ENCODE data around the gene OPRL1.
"Not testable (repeated sequence)": the region's sequence is repeated elsewhere in the genome, so short reads cannot be mapped to it uniquely, and the experiment has no call there.

OPRL1 gene

DNA sequence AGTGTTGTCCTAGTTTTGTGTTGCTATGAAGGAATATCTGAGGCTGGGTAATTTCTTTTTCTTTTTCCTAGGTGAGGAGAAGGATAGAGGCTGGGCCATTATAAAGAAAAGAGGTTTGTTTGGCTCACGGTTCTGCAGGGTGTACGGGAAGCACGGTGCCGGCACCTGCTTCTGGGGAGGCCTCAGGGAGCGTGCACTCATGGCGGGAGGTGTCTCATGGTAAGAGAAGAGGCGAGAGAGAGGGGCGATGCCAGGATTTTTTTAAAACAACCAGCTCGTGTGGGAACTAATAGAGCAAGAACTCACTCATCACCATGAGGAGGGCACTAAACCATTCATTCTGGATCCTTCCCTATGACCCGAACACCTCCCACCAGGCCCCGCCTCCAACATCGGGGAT lies 41.7 kb downstream of the OPRL1 start:
- DNase-seq: no peak

DNA sequence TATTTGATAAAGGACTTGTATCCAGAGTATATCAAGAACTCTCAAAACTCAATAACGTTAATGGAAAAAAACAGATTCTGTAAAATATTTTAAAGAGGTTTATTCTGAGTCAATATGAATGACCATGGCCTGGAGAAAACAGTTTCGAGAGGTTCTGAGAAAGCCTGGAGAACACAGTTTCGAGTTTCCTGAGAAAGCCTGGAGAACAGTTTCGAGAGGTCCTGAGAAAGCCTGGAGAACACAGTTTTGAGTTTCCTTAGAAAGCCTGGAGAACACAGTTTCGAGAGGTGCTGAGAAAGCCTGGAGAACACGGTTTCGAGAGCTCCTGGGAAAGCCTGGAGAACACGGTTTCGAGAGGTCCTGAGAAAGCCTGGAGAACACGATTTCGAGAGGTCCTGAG lies 43.0 kb downstream of the OPRL1 start:
- not testable (repeated sequence) for DNase-seq

DNA sequence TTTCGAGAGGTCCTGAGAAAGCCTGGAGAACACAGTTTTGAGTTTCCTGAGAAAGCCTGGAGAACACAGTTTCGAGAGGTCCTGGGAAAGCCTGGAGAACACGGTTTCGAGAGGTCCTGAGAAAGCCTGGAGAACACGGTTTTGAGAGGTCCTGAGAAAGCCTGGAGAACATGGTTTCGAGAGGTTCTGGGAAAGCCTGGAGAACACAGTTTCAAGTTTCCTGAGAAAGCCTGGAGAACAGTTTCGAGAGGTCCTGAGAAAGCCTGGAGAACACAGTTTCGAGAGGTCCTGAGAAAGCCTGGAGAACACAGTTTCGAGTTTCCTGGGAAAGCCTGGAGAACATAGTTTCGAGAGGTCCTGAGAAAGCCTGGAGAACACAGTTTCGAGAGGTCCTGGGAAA lies 43.6 kb downstream of the OPRL1 start:
- DNase-seq: not testable (repeated sequence)

DNA sequence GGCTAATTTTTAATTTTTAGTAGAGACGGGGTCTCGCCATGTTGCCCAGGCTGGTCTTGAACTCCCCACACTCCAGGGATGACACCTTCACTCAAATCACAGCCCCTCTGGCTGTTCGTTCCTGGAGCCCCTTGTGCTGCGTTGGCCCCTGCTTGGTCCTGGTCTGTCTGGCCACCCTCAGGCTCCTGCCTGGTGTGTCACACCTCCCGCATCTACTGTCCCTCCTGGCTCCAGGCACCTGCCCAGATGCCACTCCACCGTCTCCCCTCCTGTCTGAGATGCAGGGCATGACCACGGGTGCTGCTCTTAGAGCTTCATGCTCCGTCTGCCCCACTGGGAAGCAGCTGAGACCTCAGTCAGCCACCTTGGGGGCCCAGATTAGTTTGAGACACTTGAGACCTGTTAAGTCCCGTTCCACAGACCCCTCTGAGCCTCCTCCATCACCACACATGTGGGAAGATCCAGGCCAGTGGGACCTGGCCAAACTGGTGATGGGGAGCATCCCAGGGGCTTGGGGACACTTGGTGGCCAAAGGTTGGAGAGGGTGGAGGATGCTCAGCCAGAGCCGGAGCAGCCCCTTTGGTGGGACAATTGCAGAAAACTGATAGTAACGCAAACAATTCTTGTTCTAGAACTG lies 49.4 kb downstream of the OPRL1 start:
- DNase-seq: no peak

DNA sequence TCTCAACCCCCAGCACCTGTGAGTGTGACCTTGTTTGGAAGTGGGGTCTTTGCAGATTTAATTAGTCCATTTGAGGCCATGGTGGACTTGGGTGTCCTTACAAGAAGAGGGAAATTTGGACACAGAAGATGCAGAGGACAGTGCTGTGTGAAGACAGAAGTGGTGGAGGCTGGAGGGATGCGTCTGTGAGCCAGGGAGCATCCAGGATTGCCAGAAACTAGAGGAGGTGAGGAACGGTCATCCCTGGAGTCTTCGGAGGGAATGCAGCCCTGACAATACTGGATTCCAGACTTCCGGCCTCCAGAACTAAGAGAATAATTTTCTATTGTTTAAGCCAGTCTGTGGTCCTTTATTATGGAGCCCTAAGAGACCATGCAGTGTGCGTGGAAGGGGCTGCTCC lies 50.4 kb downstream of the OPRL1 start:
- no peak for DNase-seq

DNA sequence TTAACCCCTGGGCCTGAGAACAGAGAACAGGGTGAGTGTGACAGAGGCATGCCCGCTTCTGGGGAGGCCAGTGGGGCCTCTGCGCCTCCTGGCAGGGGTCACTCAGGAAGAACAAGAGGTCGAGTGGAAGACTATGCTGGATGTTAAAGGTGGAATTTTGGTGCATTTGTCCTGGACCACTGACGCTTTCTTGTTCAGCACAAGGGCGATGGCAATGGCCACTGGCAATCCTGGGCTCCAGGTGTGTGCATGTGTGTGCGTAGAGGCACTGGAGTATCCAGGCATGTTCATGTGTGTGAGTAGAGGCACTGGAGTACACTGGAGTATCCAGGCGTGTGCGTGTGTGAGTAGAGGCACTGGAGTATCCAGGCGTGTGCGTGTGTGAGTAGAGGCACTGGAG lies 51.0 kb downstream of the OPRL1 start:
- no peak for DNase-seq

DNA sequence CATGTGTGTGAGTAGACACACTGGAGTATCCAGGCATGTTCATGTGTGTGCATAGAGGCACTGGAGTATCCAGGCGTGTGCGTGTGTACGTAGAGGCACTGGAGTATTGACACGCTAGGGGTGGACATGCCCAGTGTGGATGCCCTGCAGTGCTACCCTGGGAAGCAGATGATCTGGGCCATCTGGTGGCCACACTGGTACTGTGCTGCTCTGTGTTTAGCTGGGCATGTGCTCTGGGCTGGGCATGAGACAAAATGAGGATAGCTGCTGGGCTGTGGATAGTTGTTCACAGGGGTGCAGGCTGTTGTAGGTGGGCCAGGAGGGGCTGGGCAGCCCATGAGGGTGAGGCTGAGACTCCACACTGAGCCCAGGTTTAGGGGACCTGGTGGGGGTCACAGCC lies 51.5 kb downstream of the OPRL1 start:
- DNase-seq: peak; percentile 5

DNA sequence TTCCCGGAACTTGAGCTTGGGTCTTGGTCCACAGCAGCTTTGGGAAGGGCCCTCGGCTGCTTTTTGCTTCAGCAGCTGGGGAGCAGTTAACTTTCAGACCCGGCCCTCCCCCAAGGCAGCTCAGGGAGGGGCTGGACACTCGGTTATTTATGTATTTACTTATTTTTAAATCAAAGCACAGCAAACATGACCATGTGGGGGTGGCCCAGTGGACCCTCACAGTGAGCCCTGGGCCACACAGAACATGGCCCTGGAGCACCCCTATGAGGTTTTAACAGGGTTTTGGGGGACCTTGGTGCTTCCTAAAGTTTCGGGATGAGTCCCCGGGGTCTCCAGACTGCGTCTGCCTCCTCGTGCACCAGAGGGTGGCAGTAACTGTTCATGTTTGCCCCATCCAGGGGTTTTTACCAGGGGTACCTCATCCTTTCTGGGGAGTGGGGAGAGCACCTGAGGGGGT lies 54.1 kb downstream of the OPRL1 start:
- no peak for DNase-seq

DNA sequence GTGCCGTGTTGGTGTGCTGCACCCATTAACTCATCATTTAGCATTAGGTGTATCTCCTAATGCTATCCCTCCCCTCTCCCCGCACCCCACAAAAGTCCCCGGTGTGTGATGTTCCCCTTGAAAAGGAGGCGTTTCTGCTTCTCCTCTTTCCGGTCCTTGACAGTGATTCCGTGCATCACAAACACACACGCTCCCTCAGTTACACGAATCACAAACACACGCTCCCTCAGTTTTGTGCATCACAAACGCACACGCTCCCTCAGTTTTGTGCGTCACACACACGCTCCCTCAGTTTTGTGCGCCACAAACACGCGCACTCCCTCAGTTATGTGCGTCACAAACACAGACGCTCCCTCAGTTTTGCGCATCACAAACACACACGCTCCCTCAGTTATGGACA lies 54.9 kb downstream of the OPRL1 start:
- not testable (repeated sequence) for DNase-seq

DNA sequence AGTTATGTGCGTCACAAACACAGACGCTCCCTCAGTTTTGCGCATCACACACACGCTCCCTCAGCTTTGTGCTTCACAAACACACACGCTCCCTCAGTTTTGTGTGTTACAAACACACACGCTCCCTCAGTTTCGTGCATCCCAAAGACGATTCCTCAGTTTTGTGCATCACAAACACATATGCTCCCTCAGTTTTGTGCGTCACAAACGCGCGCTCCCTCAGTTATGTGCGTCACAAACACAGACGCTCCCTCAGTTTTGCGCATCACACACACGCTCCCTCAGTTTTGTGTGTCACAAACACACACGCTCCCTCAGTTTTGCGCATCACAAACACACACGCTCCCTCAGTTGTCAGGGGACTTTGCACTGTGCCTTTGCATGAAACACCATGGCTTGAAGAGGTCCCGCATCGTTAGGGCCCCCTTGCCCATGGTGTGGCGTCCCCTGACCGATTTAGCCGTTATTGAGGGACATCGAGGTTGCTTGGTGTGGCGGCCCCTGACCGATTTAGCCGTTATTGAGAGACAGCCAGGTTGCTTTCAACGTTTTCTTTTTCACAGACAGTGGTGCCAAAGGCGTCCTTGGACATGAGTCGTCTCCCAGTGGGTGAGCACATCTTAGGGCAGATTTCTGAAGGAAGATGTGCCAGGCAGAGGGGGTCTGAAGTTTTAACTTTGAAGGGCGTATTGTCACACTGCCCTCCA lies 56.3 kb downstream of the OPRL1 start:
- DNase-seq: no peak

DNA sequence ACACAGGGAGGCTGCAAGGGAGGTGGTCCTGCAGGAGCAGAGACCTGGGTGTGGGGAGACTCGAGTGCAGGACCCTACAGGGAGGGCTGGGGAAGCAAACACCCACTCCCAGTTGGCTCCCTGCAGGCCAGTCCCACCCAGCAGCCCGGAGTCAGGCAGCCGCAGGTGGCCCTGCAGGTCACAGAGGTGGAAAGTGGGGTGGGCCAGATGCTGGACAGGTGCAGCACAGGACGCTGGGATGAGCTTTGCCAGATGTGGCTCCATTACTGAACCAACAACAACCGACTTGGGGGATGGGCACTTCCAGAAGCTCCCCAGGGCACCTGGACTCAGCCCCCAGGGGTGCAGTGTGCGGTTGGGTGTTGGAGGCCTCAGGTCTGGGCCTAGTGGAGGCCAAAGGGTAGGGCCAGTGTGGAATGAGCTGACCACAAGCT lies 57.7 kb downstream of the OPRL1 start:
- DNase-seq: no peak

DNA sequence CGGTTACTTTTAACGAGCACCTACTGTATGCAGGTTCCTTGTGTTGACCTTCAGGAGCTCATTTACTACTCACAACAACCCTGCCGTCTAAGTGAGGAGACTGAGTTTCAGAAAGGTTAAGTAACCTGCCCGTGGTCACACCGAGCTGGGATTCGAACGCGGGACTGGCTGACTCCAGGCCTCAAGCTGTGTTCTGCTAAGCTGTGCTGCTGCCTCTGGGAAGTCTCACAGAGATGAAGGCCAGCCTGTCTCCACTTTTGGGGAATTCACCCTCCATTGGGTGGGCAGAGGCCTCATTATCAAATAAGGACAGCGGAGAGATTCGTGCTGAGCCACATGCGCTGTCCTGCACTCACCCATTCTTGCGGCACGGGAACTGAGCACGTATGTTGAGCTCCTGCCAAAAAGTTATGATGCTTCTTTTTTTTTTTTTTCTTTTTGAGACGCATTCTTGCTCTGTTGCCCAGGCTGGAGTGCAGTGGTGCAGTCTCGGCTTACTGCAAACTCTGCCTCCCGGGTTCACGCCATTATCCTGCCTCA lies 58.5 kb downstream of the OPRL1 start:
- DNase-seq: no peak

DNA sequence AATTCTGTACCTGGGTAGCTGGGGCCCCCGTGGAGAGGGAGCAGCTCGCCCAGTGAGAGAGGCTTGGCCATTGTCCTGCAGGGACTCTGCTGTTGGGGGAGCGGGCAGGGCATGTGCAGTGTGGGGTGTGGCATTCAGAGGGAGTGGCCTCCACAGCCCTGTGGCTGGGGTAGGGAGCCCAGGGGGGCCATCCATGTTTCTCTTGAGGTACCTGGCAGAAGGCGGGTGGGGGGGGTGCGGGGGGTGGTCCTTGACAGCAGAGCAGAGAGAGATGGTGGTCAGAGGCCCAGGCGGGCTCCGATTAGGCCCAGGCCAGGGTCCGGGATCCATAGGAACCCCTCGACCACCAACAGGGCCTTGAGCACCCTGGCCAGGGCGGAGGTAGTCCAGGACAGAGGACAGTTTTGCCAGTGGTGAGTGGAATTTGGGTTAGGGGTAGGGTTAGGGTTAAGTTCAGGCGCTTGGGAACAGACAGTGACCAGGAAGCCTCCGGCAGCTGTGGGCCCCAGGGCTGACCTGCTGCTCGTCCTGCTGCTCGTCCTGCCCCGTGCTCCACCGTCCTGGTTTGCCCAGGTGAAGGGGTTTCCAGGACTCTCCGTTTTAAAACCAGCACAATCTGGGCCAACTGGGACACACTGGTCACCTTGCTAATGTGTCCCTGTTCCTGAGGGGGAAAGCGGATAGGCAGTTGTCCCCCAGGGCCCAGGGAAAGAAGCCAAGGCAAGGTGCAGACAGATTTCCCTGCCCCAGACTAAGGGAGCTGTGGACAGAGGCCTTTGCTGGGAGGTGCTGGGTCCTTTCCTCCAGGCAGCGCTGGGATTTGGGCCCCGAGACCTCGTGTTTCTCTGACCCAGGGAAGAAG lies 59.5 kb downstream of the OPRL1 start:
- DNase-seq: no peak

DNA sequence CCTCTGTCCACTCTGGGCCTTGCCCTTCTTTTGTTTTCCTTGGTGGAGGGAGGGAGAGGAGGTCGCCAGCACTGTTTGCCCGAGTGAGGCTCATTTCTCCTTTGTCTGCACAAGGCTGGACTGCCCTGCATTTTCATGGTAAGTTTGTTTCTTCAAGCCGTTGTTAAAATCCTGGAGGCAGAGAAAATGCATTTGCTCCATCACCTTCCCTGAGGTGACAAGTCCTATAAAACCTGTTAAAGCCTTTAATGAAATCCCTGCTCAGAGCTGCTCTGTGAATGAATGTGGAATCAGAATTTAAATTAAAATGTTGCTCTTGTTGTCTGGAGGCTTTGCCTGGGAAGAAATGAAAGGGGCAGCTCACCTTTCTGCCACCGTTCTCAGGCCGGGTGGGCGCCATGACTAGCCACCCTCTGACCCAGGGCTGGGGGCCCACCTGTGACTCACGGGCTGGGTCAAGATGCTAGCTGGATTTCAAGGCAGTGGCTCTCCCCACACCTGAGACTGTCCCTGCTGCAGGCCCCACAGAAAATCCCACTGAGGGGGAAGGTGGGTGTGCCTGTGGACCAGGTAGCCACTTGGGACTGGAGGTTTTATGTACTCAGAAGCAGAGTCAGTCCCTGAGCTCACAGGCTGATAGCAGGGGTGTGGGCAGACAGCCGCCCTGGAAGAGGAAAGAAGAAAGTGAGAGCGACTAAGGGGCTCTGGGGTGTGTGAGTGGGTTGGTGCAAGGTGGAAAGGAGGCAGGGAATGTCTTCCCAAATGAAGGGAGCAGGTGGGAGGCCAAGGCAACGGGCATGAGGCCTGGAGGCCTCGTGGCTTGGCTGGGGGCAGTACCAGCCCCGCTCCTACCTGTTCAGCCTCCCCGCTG lies 60.4 kb downstream of the OPRL1 start:
- no peak for DNase-seq

DNA sequence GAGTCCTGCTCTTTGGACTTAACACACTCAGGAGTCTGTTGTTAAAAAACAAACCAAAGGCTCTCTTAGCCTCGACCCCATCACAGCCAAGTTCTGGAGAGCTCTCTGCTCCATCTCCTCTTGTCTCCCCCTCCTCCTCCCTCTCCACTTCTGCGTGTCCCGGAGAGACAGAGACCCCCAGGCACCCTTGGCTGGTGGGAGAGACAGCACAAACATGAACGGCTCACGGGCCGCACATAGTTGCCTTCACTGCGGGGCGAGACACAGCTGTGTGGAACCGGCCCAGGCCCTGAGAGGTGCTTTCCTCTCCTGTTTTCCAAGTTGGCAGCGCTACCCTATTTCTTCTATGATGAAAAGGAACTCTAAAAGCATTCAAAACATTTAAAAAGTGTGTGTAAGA lies 61.1 kb downstream of the OPRL1 start:
- DNase-seq: no peak

DNA sequence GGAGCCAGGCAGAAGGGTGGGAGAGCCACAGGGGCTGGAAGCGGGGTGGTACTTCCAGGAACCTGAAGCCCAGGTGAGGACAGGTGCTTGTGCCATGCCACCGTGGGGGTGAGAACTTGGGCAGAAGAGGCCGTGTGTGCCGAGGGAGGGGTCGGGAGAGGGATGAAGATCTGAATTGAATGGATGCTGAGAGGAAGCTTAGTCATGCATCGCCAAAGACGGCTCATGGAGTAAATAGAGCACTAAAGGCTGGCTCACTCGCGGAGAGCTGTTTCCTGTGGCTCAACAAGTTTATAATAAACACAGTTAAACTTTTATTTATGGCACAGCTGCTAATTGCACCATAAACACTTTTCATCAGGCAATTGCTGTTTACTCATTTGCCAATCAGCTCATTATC lies 62.7 kb downstream of the OPRL1 start:
- DNase-seq: no peak

DNA sequence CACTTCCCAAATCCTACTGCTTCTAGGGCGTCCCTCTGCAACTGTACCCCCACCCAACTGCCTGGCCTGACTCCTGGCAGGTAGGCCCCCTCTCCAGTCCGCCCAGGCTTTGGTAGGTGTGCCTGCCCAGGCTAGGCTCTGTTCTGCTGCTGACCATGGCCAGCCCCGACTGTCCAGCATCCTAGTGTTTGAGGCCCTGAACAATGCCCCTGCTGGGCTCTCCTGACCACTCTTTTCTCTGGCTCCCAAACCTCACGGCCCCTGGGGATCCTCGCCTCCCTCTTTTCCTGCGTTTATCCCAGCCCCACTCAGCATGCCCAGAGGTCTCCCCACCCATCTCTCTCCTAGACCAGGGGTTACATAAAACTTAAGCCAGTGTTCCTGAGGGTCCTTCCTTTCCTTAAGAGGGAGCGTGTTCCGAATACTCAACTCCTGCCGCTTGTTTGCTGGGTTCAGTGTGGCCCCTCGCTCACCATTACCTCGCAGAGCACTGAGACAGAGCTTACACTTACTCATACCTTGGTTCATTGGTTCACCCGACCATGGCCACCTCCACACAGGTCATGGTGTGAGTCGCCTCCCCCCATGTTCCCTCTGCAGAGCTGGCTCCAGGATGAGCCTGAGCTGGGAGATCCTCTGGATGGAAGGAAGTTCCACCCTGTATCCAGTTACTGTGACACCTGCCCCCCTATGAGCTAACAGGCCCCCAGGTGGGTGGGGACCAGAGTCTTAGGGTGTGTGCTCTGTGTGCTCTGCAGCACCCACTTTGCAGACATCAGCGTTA lies 63.3 kb downstream of the OPRL1 start:
- DNase-seq: no peak

DNA sequence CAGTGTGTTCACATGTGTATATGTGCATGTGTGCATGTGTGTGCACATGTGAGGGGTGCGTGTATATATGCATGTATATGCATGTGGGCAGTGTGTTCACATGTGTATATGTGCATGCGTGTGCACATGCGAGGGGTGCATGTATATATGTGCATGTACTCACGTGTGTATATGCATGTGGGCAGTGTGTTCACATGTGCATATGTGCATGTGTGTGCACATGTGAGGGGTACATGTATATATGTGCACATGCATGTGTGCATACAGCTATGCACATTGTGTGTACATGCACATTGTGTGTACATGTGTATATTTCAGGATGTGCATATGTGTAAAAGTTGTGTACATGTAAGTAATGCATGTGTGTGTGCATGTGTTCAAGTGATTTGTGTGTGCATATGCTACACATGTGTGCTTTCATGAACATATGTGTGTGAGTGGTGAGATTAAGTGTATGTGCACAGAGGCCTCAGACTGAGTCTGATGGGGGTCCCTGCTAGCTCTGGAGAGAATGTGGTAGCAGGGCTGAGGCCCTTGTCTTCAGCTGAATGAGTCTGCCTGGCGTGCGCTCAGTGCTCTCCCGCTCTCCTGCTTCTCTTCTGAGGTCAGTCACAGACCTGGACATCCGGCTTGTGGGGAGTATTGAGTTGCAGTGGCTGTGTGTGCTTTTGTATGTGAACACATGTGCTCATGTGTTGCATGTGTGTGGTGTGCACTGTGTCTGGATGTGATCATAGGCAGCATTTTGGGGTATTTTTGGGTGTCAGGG lies 64.4 kb downstream of the OPRL1 start:
- DNase-seq: no peak

DNA sequence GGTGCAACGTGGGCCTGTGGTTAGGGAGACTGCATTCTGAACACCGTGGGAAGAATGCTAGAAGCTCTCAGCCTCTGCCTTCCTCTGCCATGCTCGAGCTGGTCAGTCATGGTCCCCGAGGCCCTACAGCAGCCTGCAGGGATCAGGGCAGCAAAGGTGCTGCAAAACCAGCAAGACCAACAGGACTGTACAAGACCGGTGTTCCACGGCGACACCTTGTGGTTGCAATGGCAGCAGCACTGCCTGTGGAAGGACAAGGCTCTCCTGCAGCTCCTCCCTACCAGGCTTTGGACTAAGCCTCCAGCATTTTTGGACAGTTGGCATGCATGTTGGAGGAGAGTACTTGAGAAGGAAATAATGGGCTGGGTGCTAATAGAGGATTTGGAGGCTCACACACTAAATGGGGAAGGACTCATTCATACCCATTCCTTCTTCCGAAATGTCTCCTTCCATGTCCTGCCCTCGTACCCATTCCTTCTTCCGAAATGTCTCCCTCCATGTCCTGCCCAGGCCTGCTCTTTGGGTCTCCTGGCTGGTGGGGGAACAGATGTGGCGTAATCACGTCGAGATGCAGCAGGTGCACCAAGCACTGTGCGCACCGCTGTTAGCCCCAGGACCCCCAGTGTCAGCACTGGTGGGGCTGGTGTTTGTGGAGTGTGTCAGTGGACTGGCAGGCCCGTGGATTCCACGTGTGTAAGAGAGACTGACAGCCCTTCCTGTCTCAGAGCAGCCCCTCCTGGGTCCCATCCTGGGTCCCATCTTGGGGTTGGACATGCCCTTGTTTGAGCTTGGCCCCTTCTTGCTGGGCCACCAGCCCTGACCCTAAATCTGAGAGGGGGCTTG lies 65.8 kb downstream of the OPRL1 start:
- DNase-seq: no peak
